ENCODE data around the gene IGHMBP2. TPM values are rescaled to one million over a fixed set of nuclear protein-coding genes. Genes with fewer than 3 reads are reported as not detected.

Gene IGHMBP2
- total RNA-seq, 3 donors from 2014 or later, result 9.8 to 18.4 (median 13.6) TPM

- no peak for DNase-seq (ENCODE audit: low spot score in 2 of 2)
- Histone ChIP-seq H3K36me3 (no peaks in the 10 kb centered on the region), H3K9me3 (no peaks in the 10 kb centered on the region), H3K27me3 (no peaks in the 10 kb centered on the region), H3K27ac (no peak overlapping the region), H3K4me1 (no peaks in the 10 kb centered on the region), H3K4me3 (no peak overlapping the region)
- intact Hi-C loops (cut with DNase I; ENCODE audit: low total_unique reads), result no loop called here
- no peak for TF ChIP-seq POLR2AphosphoS5 (IDR thresholded peaks at IDR 0.05)
- TF ChIP-seq POLR2A (IDR thresholded peaks at IDR 0.05), result no peak
These were observed 33.3 kb downstream of the IGHMBP2 start for GRCh38 chr11:68936676-68937620.

DNA sequence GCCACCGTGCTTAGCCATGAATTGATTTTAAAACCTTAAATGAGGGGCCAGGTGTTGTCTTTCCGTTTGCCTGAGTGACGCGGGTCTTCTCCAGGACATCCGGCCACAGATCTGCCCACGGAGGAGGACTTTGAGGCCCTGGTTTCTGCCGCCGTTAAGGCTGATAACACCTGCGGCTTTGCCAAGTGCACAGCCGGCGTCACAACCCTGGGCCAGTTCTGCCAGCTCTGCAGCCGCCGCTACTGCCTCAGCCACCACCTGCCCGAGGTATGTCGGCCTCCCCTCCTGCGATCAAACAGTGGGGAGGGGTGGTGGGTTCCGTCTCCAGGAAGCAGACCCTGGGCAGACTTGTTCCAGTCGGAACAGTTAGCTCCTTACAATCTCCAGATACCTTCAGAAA lies 34.4 kb downstream of the IGHMBP2 start:
- no peak for DNase-seq (ENCODE audit: low spot score in 2 of 2)
- Histone ChIP-seq H3K27me3 (no peaks in the 10 kb centered on the region), H3K4me1 (no peaks in the 10 kb centered on the region), H3K4me3 (no peak overlapping the region), H3K27ac (no peak overlapping the region), H3K9me3 (no peaks in the 10 kb centered on the region), H3K36me3 (no peaks in the 10 kb centered on the region)
- TF ChIP-seq POLR2AphosphoS5 (IDR thresholded peaks at IDR 0.05) (no peak), POLR2A (IDR thresholded peaks at IDR 0.05) (no peak)
- TF ChIP-seq, protein P1, sequence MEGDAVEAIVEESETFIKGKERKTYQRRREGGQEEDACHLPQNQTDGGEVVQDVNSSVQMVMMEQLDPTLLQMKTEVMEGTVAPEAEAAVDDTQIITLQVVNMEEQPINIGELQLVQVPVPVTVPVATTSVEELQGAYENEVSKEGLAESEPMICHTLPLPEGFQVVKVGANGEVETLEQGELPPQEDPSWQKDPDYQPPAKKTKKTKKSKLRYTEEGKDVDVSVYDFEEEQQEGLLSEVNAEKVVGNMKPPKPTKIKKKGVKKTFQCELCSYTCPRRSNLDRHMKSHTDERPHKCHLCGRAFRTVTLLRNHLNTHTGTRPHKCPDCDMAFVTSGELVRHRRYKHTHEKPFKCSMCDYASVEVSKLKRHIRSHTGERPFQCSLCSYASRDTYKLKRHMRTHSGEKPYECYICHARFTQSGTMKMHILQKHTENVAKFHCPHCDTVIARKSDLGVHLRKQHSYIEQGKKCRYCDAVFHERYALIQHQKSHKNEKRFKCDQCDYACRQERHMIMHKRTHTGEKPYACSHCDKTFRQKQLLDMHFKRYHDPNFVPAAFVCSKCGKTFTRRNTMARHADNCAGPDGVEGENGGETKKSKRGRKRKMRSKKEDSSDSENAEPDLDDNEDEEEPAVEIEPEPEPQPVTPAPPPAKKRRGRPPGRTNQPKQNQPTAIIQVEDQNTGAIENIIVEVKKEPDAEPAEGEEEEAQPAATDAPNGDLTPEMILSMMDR (IDR thresholded peaks at IDR 0.05), result no peak
- intact Hi-C loops (cut with DNase I; ENCODE audit: low total_unique reads), result no loop called here

GRCh38 chr11:68938816-68939582 lies 35.3 kb downstream of the IGHMBP2 start:
- no peaks in the 10 kb centered on the region for H3K9me3 ChIP-seq
- no peak for DNase-seq (ENCODE audit: low spot score in 2 of 2)
- intact Hi-C loops (cut with DNase I; ENCODE audit: low total_unique reads), result no loop called here
- no peak overlapping the region for H3K4me3 ChIP-seq
- H3K36me3 ChIP-seq, result no peaks in the 10 kb centered on the region
- TF ChIP-seq POLR2A (IDR thresholded peaks at IDR 0.05) (no peak), POLR2AphosphoS5 (IDR thresholded peaks at IDR 0.05) (no peak)
- TF ChIP-seq, protein P1 (IDR thresholded peaks at IDR 0.05), result no peak
- H3K27ac ChIP-seq, result no peak overlapping the region
- no peaks in the 10 kb centered on the region for H3K27me3 ChIP-seq
- no peaks in the 10 kb centered on the region for H3K4me1 ChIP-seq

- intact Hi-C loops (cut with DNase I; ENCODE audit: low total_unique reads), result no loop called here
- no peak for DNase-seq (ENCODE audit: low spot score in 2 of 2)
- TF ChIP-seq POLR2A (IDR thresholded peaks at IDR 0.05), result no peak
- no peak overlapping the region for H3K4me3 ChIP-seq
- H3K4me1 ChIP-seq, result no peaks in the 10 kb centered on the region
- no peaks in the 10 kb centered on the region for H3K36me3 ChIP-seq
- no peak overlapping the region for H3K27ac ChIP-seq
- no peaks in the 10 kb centered on the region for H3K9me3 ChIP-seq
- no peaks in the 10 kb centered on the region for H3K27me3 ChIP-seq
These were observed 36.2 kb downstream of the IGHMBP2 start for GRCh38 chr11:68939583-68940555.

- no peak for TF ChIP-seq POLR2AphosphoS5 (IDR thresholded peaks at IDR 0.05)
- TF ChIP-seq POLR2A (IDR thresholded peaks at IDR 0.05), result no peak
- TF ChIP-seq, protein P1 (IDR thresholded peaks at IDR 0.05), result no peak
- intact Hi-C loops (cut with DNase I; ENCODE audit: low total_unique reads), result no loop called here
- DNase-seq (ENCODE audit: low spot score in 2 of 2), result no peak
- H3K27me3 ChIP-seq, result no peaks in the 10 kb centered on the region
- no peak overlapping the region for H3K4me3 ChIP-seq
- no peaks in the 10 kb centered on the region for H3K4me1 ChIP-seq
- peak overlapping the region; percentile 72 to 90 for H3K27ac ChIP-seq
- H3K36me3 ChIP-seq, result no peaks in the 10 kb centered on the region
- H3K9me3 ChIP-seq, result no peaks in the 10 kb centered on the region
These were observed 37.1 kb downstream of the IGHMBP2 start for GRCh38 chr11:68940651-68941323.
